HG02870 (cell line): Measurements from ENCODE around the gene IRGM.

Experiments
- ATAC-seq: cut with Tn5 transposase; IDR thresholded peaks from one replicate; pipeline ENCODE4 v1.9.1; 2021; ENCODE audit warnings: mild to moderate bottlenecking, moderate library complexity; ENCODE audit not compliant: unreplicated experiment

Gene IRGM

DNA sequence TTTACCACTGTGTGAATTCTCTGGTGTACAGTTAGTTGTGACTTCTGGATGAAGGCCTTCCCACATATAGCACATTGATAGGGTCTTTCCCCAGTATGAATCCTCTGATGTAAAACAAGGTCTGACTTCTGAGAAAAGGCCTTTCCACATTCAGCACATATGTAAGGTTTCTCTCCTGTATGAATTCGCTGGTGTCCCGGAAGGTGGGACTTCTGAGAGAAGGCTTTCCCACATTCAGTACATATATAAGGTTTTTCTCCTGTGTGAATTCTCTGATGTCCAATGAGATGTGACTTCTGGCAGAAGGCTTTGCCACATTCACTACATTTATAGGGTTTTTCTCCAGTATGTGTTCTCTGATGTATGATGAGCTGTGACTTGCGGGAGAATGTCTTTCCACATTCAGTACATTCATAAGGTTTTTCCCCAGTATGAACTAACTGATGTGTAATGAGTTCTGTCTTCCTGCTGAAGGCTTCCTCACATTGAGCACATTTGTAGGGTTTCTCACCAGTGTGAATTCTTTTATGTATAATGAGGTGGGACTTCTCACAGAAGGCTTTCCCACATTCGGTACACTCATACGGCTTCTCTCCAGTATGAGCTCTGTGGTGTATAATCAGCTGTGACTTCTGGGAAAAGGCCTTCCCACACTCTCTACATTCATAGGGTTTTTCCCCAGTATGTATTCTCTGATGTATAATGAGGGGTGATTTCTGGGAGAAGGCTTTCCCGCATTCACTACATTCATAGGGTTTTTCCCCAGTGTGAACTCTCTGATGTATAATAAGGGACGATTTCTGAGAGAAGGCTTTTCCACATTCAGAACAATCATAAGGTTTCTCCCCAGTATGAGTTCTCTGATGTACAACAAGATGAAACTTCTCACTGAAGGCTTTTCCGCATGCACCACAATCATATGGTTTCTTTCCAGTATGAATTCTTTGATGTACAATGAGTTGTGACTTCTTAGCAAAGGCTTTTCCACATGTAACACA lies 49.4 kb downstream of the IRGM start:
- ATAC-seq: no peak
